ENCODE measurements around the gene LCNL1.

- TF ChIP-seq REST (IDR thresholded peaks at IDR 0.05; ENCODE audit: insufficient read depth in 1 of 2, low read depth in 2 of 2, low read length in 1 of 2) (no peak), CTCF (IDR thresholded peaks at IDR 0.05) (no peak), POLR2AphosphoS5 (IDR thresholded peaks at IDR 0.05; ENCODE audit: low read depth, low read length) (no peak), SIN3A (IDR thresholded peaks at IDR 0.05; ENCODE audit: borderline replicate concordance, insufficient read depth, low read depth, low read length) (no peak)
Measured at GRCh38 chr9:137026384-137026783, 43.6 kb downstream of the LCNL1 start.

All from Panc1 (cell line).